ENCODE results near the gene SPOCK3.

DNA sequence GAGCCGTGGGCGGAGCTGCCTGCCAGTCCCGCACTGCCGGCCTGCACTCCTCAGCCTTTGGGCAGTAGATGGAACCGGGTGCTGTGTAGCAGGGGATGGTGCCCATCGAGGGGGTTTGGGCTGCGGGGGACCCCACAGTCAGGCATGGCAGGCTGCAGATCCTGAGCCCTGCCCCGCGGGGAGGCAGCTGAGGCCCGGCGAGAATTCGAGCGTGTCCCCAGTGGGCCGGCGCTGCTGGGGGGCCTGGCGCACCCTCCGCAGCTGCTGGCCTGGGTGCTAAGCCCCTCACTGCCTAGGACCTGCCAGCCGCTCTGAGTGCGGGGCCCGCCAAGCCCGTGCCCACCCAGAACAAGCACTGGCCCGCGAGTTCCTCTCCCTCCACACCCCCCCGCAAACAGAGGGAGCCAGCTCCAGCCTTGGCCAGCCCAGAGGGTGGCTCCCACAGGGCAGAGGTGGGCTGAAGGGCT lies 391.5 kb downstream of the SPOCK3 start:
- TF ChIP-seq POLR2A (IDR thresholded peaks at IDR 0.05): no peak
- TF ChIP-seq, protein P1, sequence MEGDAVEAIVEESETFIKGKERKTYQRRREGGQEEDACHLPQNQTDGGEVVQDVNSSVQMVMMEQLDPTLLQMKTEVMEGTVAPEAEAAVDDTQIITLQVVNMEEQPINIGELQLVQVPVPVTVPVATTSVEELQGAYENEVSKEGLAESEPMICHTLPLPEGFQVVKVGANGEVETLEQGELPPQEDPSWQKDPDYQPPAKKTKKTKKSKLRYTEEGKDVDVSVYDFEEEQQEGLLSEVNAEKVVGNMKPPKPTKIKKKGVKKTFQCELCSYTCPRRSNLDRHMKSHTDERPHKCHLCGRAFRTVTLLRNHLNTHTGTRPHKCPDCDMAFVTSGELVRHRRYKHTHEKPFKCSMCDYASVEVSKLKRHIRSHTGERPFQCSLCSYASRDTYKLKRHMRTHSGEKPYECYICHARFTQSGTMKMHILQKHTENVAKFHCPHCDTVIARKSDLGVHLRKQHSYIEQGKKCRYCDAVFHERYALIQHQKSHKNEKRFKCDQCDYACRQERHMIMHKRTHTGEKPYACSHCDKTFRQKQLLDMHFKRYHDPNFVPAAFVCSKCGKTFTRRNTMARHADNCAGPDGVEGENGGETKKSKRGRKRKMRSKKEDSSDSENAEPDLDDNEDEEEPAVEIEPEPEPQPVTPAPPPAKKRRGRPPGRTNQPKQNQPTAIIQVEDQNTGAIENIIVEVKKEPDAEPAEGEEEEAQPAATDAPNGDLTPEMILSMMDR (IDR thresholded peaks at IDR 0.05): no peak

All from right lobe of liver (tissue), 4 donors.